ENCODE data around the gene PLAGL1.

Gene PLAGL1

GRCh38 chr6:144036835-144037195 is 28.8 kb upstream of the PLAGL1 start:
- DNase-seq (ENCODE audit: low read depth) = no peak
- no peak for TF ChIP-seq CTCF (IDR thresholded peaks at IDR 0.05; ENCODE audit: insufficient read depth, low read depth, low read length, missing control alignments)
- no peak overlapping the region for H3K4me3 ChIP-seq (ENCODE audit: low read depth, low read length)

DNA sequence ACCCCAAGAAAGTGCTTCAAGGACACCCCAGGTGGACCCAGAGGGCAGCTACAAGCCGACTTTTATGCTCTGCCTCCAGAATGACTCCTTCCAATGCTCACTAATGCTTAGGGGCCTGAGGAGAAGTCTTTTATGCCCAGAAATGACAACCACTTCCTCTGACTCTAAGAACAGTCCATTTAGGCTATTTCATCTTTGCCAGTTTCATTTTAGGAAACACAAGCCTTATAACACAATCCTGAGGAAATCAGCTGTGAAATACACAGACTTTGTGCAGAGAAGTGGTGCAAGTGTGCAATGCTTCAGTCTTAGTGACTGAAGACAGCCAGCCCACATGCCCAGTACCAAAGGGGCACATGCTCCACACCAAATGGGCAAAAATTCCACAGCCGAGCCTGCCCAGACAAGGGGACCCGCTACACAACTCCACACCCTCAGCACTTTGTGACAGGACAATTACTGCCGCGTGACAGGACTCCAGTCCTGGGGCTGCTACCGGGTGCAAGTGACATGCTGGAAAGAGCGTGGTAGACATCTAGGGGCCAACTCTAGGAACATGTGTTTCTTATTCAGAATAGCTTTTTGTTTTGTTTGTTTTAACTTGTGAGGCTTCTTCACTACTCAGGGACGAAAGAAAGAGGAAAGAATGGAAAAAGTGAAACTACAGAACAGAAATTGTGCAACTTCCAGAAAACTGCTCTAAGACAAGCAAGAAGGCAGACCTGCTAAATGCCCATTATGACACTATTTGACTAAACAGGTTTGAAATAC is 28.2 kb upstream of the PLAGL1 start:
- peak; percentile 5 for TF ChIP-seq CTCF (IDR thresholded peaks at IDR 0.05; ENCODE audit: insufficient read depth, low read depth, low read length, missing control alignments)
- DNase-seq (ENCODE audit: low read depth) = peak; percentile 13
- no peak overlapping the region for H3K4me3 ChIP-seq (ENCODE audit: low read depth, low read length)

GRCh38 chr6:144035416-144035815 is 27.4 kb upstream of the PLAGL1 start:
- TF ChIP-seq CTCF (IDR thresholded peaks at IDR 0.05; ENCODE audit: insufficient read depth, low read depth, low read length, missing control alignments) = no peak
- DNase-seq (ENCODE audit: low read depth) = no peak
- no peak overlapping the region for H3K4me3 ChIP-seq (ENCODE audit: low read depth, low read length)

DNA sequence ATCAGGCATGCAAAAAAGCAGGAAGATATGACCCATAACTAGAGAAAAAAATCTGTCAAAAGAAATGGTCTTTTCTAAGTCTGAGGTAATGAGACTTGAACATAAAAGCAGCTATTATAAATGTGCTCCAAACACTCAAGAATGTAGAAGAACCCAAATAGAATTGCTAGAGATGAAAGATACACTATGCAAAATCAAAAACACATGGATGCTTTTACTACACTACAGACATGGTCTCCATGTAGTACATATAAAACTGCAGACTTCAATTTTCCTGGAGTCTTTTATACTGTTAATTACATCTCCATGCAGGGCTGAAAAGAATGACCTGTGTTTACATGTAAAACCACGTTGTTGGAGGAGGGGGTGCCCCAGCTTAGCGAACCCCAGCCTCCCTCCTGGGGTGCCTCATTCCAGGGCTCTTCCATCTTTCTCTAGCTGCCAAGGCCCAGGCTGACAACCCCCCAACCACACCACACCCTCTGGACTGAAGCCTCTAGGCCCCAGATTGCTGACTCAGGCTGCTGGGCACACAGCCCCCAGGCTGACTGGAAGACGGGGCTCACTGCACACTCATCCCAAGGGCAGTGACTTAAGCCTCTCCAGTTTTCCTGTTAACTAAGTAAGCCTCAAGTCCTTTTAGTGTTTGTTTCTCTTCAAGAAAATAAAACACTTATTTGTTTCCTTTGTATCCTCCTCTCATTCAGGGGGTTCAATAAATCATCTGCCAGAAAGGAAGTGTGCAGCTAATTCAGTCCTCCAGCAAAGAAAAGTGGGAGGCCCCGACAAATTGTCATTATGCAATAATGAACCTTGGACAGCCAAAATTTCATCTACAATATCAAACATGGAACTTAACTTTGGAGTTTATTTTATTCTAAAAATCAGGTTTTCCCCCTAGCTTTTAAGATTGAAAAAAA is 26.0 kb upstream of the PLAGL1 start:
- no peak for TF ChIP-seq CTCF (IDR thresholded peaks at IDR 0.05; ENCODE audit: insufficient read depth, low read depth, low read length, missing control alignments)
- no peak for DNase-seq (ENCODE audit: low read depth)
- H3K4me3 ChIP-seq (ENCODE audit: low read depth, low read length) = no peak overlapping the region

DNA sequence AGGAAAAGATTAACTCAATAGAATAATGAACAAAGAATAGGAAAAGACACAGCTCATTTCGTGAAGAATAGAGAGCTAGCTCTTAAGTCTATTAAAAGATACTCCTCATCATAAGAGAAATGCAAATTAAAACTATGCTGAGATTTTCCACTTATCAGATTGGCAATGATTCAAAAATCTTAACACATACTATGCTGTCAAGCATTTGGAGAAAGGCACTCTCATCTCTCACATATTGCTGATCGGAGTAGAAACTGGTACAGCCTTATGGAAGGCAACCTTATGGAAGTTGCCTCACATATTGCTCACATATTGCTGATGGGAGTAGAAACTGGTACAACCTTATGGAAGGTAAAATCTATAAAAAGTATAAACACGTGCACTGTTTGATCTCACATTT is 21.4 kb upstream of the PLAGL1 start:
- DNase-seq (ENCODE audit: low read depth) = no peak
- H3K4me3 ChIP-seq (ENCODE audit: low read depth, low read length) = no peak overlapping the region
- no peak for TF ChIP-seq CTCF (IDR thresholded peaks at IDR 0.05; ENCODE audit: insufficient read depth, low read depth, low read length, missing control alignments)

GRCh38 chr6:144027932-144028587 is 20.0 kb upstream of the PLAGL1 start:
- no peak for TF ChIP-seq CTCF (IDR thresholded peaks at IDR 0.05; ENCODE audit: insufficient read depth, low read depth, low read length, missing control alignments)
- DNase-seq (ENCODE audit: low read depth) = no peak

More at GRCh38 chr6:144027932-144028587, 20.0 kb upstream of the PLAGL1 start:
- no peak overlapping the region for H3K4me3 ChIP-seq (ENCODE audit: low read depth, low read length)

All from GM12865 (cell line).